ENCODE results near the gene ZNF76. TPM values are rescaled to one million over a fixed set of nuclear protein-coding genes. Genes with fewer than 3 reads are reported as not detected.

ZNF76 gene
- total and polyA plus RNA-seq, 9 of the 15 experiments (the other 6 are each of a cell fraction or from before 2014, with no cell fraction given), result 1.2 to 17.8 (median 10.7) TPM

DNA sequence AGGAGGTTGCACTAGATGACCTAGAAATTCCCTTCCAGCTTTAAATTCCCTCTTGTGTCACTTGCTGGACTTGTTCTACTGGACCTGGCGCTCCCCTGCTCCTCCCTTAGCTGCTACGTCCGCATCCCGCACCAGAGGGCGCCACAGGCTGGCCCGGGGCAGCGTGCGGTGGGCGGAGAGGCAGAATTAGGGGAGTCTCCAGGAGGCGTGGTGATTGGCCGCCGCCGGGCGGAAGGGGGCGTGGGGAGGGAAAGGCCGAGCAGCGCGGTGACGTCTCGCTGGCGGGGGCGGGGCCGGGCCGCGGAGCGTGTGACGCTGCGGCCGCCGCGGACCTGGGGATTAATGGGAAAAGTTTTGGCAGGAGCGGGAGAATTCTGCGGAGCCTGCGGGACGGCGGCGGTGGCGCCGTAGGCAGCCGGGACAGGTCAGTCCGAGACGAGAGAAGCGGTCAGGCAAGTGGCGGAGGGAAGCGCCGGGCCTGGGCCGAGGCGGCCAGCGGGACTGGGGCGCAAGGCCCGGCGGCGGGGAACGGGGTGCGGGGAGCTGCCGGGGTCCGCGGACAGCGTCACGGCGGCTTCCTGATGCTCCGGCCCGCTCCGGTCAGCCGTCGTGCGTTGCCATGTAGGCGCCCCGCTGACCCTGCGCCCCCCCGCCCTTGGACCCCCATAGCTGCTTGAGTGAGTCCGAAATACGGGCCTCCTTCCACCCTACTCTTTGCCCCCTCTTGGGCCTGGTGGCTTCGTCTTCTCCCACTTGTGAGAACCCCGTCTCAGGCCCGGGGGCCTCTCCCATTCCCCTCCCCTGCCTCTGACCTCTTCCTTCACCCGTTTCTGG, 82.9 kb downstream of the ZNF76 start, which contains the start of gene PPARD (continued):
- TF ChIP-seq, protein P1, sequence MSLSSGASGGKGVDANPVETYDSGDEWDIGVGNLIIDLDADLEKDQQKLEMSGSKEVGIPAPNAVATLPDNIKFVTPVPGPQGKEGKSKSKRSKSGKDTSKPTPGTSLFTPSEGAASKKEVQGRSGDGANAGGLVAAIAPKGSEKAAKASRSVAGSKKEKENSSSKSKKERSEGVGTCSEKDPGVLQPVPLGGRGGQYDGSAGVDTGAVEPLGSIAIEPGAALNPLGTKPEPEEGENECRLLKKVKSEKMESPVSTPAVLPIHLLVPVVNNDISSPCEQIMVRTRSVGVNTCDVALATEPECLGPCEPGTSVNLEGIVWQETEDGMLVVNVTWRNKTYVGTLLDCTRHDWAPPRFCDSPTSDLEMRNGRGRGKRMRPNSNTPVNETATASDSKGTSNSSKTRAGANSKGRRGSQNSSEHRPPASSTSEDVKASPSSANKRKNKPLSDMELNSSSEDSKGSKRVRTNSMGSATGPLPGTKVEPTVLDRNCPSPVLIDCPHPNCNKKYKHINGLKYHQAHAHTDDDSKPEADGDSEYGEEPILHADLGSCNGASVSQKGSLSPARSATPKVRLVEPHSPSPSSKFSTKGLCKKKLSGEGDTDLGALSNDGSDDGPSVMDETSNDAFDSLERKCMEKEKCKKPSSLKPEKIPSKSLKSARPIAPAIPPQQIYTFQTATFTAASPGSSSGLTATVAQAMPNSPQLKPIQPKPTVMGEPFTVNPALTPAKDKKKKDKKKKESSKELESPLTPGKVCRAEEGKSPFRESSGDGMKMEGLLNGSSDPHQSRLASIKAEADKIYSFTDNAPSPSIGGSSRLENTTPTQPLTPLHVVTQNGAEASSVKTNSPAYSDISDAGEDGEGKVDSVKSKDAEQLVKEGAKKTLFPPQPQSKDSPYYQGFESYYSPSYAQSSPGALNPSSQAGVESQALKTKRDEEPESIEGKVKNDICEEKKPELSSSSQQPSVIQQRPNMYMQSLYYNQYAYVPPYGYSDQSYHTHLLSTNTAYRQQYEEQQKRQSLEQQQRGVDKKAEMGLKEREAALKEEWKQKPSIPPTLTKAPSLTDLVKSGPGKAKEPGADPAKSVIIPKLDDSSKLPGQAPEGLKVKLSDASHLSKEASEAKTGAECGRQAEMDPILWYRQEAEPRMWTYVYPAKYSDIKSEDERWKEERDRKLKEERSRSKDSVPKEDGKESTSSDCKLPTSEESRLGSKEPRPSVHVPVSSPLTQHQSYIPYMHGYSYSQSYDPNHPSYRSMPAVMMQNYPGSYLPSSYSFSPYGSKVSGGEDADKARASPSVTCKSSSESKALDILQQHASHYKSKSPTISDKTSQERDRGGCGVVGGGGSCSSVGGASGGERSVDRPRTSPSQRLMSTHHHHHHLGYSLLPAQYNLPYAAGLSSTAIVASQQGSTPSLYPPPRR (CRISPR knock-in tag; IDR thresholded peaks at IDR 0.05; ENCODE audit: borderline replicate concordance), result no peak
- TF ChIP-seq ZNF24 (IDR thresholded peaks at IDR 0.05) (peak; percentile 40; the same call in 1 of the 2 replicates), PTRF (tag; IDR thresholded peaks at IDR 0.05) (no peak), KDM4B (IDR thresholded peaks at IDR 0.05; ENCODE audit: borderline replicate concordance in 2 of 2, low read depth in 1 of 2) (no peak), PHF20 (IDR thresholded peaks at IDR 0.05; ENCODE audit: partially characterized antibody) (peak; percentile 21), MCM3 (IDR thresholded peaks at IDR 0.05) (no peak), SMARCA4 (IDR thresholded peaks at IDR 0.05) (no peak), HNRNPL (IDR thresholded peaks at IDR 0.05; ENCODE audit: low read depth, low read length) (no peak), HNRNPK (IDR thresholded peaks at IDR 0.05; ENCODE audit: low read depth, low read length, poor library complexity, severe bottlenecking) (peak; percentile 27), ZNF431 (CRISPR knock-in tag; IDR thresholded peaks at IDR 0.05) (peak; percentile 34; the same call in 1 of the 2 replicates), ESRRB (CRISPR knock-in tag; IDR thresholded peaks at IDR 0.05; ENCODE audit: borderline replicate concordance) (no peak), MCM2 (IDR thresholded peaks at IDR 0.05; ENCODE audit: low read depth) (no peak), ARID1B (IDR thresholded peaks at IDR 0.05) (no peak), NR2C1 (IDR thresholded peaks at IDR 0.05) (no peak), NR2C1 (tag; IDR thresholded peaks at IDR 0.05) (no peak), MYBL2 (IDR thresholded peaks at IDR 0.05; ENCODE audit: low read depth) (no peak), MYBL2 (CRISPR knock-in tag; IDR thresholded peaks at IDR 0.05; ENCODE audit: borderline replicate concordance) (no peak), DIDO1 (tag; IDR thresholded peaks at IDR 0.05; ENCODE audit: low read depth) (no peak), HNRNPUL1 (IDR thresholded peaks at IDR 0.05; ENCODE audit: low read length) (no peak), ZC3H8 (IDR thresholded peaks at IDR 0.05) (no peak)
- TF ChIP-seq, protein P2, sequence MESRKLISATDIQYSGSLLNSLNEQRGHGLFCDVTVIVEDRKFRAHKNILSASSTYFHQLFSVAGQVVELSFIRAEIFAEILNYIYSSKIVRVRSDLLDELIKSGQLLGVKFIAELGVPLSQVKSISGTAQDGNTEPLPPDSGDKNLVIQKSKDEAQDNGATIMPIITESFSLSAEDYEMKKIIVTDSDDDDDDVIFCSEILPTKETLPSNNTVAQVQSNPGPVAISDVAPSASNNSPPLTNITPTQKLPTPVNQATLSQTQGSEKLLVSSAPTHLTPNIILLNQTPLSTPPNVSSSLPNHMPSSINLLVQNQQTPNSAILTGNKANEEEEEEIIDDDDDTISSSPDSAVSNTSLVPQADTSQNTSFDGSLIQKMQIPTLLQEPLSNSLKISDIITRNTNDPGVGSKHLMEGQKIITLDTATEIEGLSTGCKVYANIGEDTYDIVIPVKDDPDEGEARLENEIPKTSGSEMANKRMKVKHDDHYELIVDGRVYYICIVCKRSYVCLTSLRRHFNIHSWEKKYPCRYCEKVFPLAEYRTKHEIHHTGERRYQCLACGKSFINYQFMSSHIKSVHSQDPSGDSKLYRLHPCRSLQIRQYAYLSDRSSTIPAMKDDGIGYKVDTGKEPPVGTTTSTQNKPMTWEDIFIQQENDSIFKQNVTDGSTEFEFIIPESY (CRISPR knock-in tag; IDR thresholded peaks at IDR 0.05), result peak; percentile 86
- TF ChIP-seq, protein P3, sequence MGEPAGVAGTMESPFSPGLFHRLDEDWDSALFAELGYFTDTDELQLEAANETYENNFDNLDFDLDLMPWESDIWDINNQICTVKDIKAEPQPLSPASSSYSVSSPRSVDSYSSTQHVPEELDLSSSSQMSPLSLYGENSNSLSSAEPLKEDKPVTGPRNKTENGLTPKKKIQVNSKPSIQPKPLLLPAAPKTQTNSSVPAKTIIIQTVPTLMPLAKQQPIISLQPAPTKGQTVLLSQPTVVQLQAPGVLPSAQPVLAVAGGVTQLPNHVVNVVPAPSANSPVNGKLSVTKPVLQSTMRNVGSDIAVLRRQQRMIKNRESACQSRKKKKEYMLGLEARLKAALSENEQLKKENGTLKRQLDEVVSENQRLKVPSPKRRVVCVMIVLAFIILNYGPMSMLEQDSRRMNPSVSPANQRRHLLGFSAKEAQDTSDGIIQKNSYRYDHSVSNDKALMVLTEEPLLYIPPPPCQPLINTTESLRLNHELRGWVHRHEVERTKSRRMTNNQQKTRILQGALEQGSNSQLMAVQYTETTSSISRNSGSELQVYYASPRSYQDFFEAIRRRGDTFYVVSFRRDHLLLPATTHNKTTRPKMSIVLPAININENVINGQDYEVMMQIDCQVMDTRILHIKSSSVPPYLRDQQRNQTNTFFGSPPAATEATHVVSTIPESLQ (CRISPR knock-in tag; IDR thresholded peaks at IDR 0.05), result no peak

Data from K562 (cell line).